Smooth muscle cell of the coronary artery (primary cell): Measurements from ENCODE around the gene ITIH1. TPM values are rescaled to one million over a fixed set of nuclear protein-coding genes. Genes with fewer than 3 reads are reported as not detected.

ENCODE experiments used
- total RNA-seq: library from RNA; depleted of rRNA; stranded (reverse); fragments of >200 nt; gene quantifications from 2 replicates; pipeline ENCODE4 v1.2.3, GENCODE V29; 2014; ENCODE audit warnings: low replicate concordance

The ITIH1 gene
- 0.59 TPM in 1 of 2 replicates, not detected in the other for total RNA-seq

GRCh38 chr3:52777127-52777958 lies at the start of gene ITIH1:
ITIH1 (plus strand) TSS chr3:52777599; CDS start chr3:52777616, 17 bp downstream.

GRCh38 chr3:52770496-52771333 lies 6.7 kb upstream of the ITIH1 start, which contains the start of gene NEK4:
NEK4 (minus strand) TSS chr3:52770940; CDS start chr3:52770746, 194 bp downstream.

GRCh38 chr3:52794612-52795099 lies 17.3 kb downstream of the ITIH1 start, which contains the start of gene ITIH3:
ITIH3 (plus strand) TSS chr3:52794796; CDS start chr3:52794804, 8 bp downstream.

GRCh38 chr3:52830535-52831258 lies 53.3 kb downstream of the ITIH1 start, which contains the start of gene ITIH4:
ITIH4 (minus strand) TSS chr3:52830672; CDS start chr3:52830642, 30 bp downstream.

GRCh38 chr3:52834871-52835501 lies 57.6 kb downstream of the ITIH1 start, which contains the start of gene MUSTN1:
MUSTN1 (minus strand) TSS chr3:52835019; CDS start chr3:52834948, 71 bp downstream.

Other genes with a start within 250 kb of the ITIH1 start
- gene NT5DC2, start 243.7 kb upstream of the ITIH1 start, total RNA-seq, result 17.4 and 95.5 TPM in 2 replicates
- gene UQCC5, start 241.0 kb upstream of the ITIH1 start, total RNA-seq, result 9.1 and 13.8 TPM in 2 replicates
- 37.8 and 46.1 TPM in 2 replicates for gene PBRM1, start 91.7 kb upstream of the ITIH1 start, total RNA-seq
- gene GNL3, start 91.6 kb upstream of the ITIH1 start, total RNA-seq, result 44.8 and 106 TPM in 2 replicates
- 105 and 119 TPM in 2 replicates for gene GLT8D1, start 71.8 kb upstream of the ITIH1 start, total RNA-seq
- 14.0 and 42.9 TPM in 2 replicates for gene SPCS1, start 71.5 kb upstream of the ITIH1 start, total RNA-seq
- 16.7 and 22.3 TPM in 2 replicates for gene NEK4, start 6.7 kb upstream of the ITIH1 start, total RNA-seq
- gene ITIH3, start 17.2 kb downstream of the ITIH1 start, total RNA-seq, result 2.8 TPM in 1 of 2 replicates, not detected in the other
- 0.82 and 1.1 TPM in 2 replicates for gene ITIH4, start 53.1 kb downstream of the ITIH1 start, total RNA-seq
- not detected in 2 replicates for gene MUSTN1, start 57.4 kb downstream of the ITIH1 start, total RNA-seq
- 7.5 and 10.9 TPM in 2 replicates for gene STIMATE, start 119.9 kb downstream of the ITIH1 start, total RNA-seq